Stimulated activated CD4-positive, alpha-beta T cell treated with anti-CD3 and anti-CD28 coated beads, Interleukin-1b, Interleukin-23, amount 100 ng/mL, for 4 hours (primary cell): Measurements from ENCODE around the gene CDH4.

Source experiments
- DNase-seq, 2 donors: peaks; one replicate each; pipeline ENCODE4 v3.0.0-alpha.2; 2020; ENCODE audit warnings: low read depth in 2 of 2

Gene CDH4

DNA sequence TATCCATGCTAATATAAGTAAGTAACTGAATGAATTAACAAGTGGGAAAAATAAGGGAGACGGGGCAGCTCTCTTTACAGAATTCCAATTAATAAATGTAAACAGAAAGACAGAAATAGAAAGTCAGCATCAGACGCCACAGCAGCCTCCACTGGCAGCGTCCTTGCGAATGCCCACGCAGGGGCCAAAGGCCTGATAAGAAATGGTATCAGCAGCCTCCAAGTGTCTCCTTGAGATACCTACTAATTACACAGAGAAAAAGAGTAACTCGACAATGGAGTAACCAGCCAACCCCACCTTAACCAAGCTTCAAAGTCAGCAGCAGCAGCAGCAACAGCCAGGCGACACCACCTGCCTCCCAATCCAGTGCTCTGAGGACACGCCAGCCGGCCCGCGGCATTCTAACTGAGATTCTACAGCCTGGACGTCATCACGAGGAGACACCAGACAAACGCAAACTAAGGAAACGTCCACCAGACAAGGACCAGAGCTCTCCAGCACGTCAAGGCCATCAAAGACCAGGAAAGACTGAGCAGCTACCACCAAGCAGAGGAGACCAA lies 734.8 kb downstream of the CDH4 start:
- DNase-seq = no peak

DNA sequence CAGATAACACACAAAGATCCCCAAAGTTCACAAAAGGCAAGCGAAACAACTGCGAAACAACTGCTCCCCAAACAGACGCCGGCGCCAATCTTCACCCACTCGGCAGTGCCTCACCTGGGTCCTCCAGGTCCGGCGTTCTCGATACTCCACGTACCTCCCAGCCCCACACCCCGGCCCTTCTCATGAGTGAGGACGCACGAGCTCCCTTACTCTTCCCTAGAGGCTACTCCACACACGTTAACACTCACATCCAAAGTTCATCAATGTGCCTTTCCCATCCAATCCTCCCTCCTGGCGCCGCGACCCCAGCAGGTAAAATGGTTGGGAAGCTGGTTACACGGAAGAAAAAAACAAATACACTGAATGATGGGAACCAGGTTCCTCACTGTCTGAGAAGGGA lies 736.6 kb downstream of the CDH4 start:
- no peak for DNase-seq

GRCh38 chr20:61989741-61990140 lies 737.7 kb downstream of the CDH4 start:
- no peak for DNase-seq
